Neural cell (in vitro differentiated cells): ENCODE data around the gene CAPN8. TPM values are rescaled to one million over a fixed set of nuclear protein-coding genes. Genes with fewer than 3 reads are reported as not detected.

Source experiments
- H2AFZ ChIP-seq: fragments of 200-600, 300-800 bp; sonication (generic), shearing (Covaris generic); 2 replicates; pipeline ENCODE4 v1.6.0; 2014; ENCODE audit warnings: low read depth, mild to moderate bottlenecking, antibody characterized with exemption, low read length, moderate library complexity
- H3F3A ChIP-seq: fragments of 200-600 bp; shearing (Covaris generic); 2 replicates; pipeline ENCODE4 v1.6.1; 2016; ENCODE audit warnings: mild to moderate bottlenecking, moderate library complexity, mixed read lengths, antibody characterized with exemption, low read length; ENCODE audit not compliant: insufficient read depth, poor library complexity, severe bottlenecking
- H3K27ac ChIP-seq: fragments of 200-600, 300-800 bp; sonication (generic), shearing (Covaris generic); 2 replicates; pipeline ENCODE4 v1.5.1; 2014; ENCODE audit warnings: mild to moderate bottlenecking, low read length, moderate library complexity
- H3K27me3 ChIP-seq: fragments of 300-800, 200-600 bp; sonication (generic), shearing (Covaris generic); 2 replicates; pipeline ENCODE4 v1.6.0; 2014; ENCODE audit warnings: mild to moderate bottlenecking, low read depth, low read length, moderate library complexity; ENCODE audit not compliant: insufficient read depth
- H3K36me3 ChIP-seq: fragments of 300-800, 200-600 bp; sonication (generic), shearing (Covaris generic); 2 replicates; pipeline ENCODE4 v1.5.1; 2014; ENCODE audit warnings: mild to moderate bottlenecking, antibody characterized with exemption, low read length, moderate library complexity; ENCODE audit not compliant: insufficient read depth
- H3K4me2 ChIP-seq: fragments of 300-800, 200-600 bp; sonication (generic), shearing (Covaris generic); 2 replicates; pipeline ENCODE4 v1.6.0; 2014; ENCODE audit warnings: mild to moderate bottlenecking, low read length
- H3K4me3 ChIP-seq: fragments of 300-800, 200-600 bp; sonication (generic), shearing (Covaris generic); 2 replicates; pipeline ENCODE4 v1.5.1; 2014; ENCODE audit warnings: mild to moderate bottlenecking, low read length, moderate library complexity
- H3K79me2 ChIP-seq: fragments of 200-600 bp; shearing (Covaris generic); replicated peaks from 2 replicates; pipeline ENCODE4 v1.6.0; 2014; ENCODE audit warnings: mild to moderate bottlenecking, low read length, moderate library complexity; ENCODE audit not compliant: insufficient read depth
- H3K9ac ChIP-seq: fragments of 300-800, 200-600 bp; sonication (generic), shearing (Covaris generic); 2 replicates; pipeline ENCODE4 v1.6.1; 2016; ENCODE audit warnings: mild to moderate bottlenecking, low read length, mixed read lengths
- H3K9me2 ChIP-seq: fragments of 200-600 bp; shearing (Covaris generic); 2 replicates; pipeline ENCODE4 v1.6.1; 2016; ENCODE audit warnings: mild to moderate bottlenecking, low read length, mixed read lengths; ENCODE audit not compliant: insufficient read depth
- H3K9me3 ChIP-seq: fragments of 200-600, 300-800 bp; sonication (generic), shearing (Covaris generic); 2 replicates; pipeline ENCODE4 v1.6.1; 2016; ENCODE audit warnings: mild to moderate bottlenecking, mixed run types, low read length, moderate library complexity, mixed read lengths
- H4K20me1 ChIP-seq: fragments of 200-600 bp; shearing (Covaris generic); 2 replicates; pipeline ENCODE4 v1.6.1; 2016; ENCODE audit warnings: mild to moderate bottlenecking, mixed run types; ENCODE audit not compliant: insufficient read depth
- CTCF ChIP-seq: fragments of 450-650 bp; IDR thresholded peaks from 2 replicates; pipeline ENCODE4 v1.5.1; 2014; ENCODE audit warnings: antibody characterized with exemption, mild to moderate bottlenecking, moderate library complexity; ENCODE audit not compliant: poor library complexity, severe bottlenecking
- EP300 ChIP-seq: fragments of 450-650 bp; conservative IDR thresholded peaks from 2 replicates; pipeline ENCODE4 v1.6.1; 2014; ENCODE audit warnings: antibody characterized with exemption, mild to moderate bottlenecking, moderate library complexity; ENCODE audit not compliant: poor library complexity, severe bottlenecking
- EZH2 ChIP-seq: fragments of 200-600, 300-800 bp; shearing (Covaris generic), sonication (generic); IDR thresholded peaks from 2 replicates; pipeline ENCODE4 v1.6.1; 2014; ENCODE audit warnings: antibody characterized with exemption, low read length, borderline replicate concordance, mild to moderate bottlenecking; ENCODE audit not compliant: insufficient read depth, poor library complexity, severe bottlenecking
- MXI1 ChIP-seq: fragments of 450-650 bp; conservative IDR thresholded peaks from 2 replicates; pipeline ENCODE4 v1.6.1; 2014; ENCODE audit warnings: antibody characterized with exemption, mild to moderate bottlenecking; ENCODE audit not compliant: poor library complexity, severe bottlenecking
- POLR2AphosphoS5 ChIP-seq: IDR thresholded peaks from 2 replicates; pipeline ENCODE4 v1.6.1; 2012
- RAD21 ChIP-seq: fragments of 450-650 bp; conservative IDR thresholded peaks from 2 replicates; pipeline ENCODE4 v1.6.1; 2014; ENCODE audit warnings: antibody characterized with exemption, mild to moderate bottlenecking, moderate library complexity
- REST ChIP-seq: IDR thresholded peaks from 2 replicates; pipeline ENCODE4 v1.6.1; 2012; ENCODE audit warnings: borderline replicate concordance
- SMC3 ChIP-seq: fragments of 450-650 bp; conservative IDR thresholded peaks from 2 replicates; pipeline ENCODE4 v1.6.1; 2014; ENCODE audit warnings: antibody characterized with exemption, mild to moderate bottlenecking, moderate library complexity; ENCODE audit not compliant: poor library complexity
- TAF1 ChIP-seq: IDR thresholded peaks from 2 replicates; pipeline ENCODE4 v1.6.1; 2012; ENCODE audit warnings: low read depth
- polyA plus RNA-seq: library from polyadenylated mRNA; depleted of rRNA; stranded (reverse); fragments of >200 nt; gene quantifications from 2 replicates; pipeline ENCODE4 v1.2.3, GENCODE V29; 2014

CAPN8 gene
- polyA plus RNA-seq, 1 donor from 2014 or later = not detected

GRCh38 chr1:223515421-223515820 is 150.1 kb downstream of the CAPN8 start:
- Histone ChIP-seq H3K36me3 (no peaks in the 10 kb centered on the region), H3F3A (no peaks in the 10 kb centered on the region), H3K79me2 (no peaks in the 10 kb centered on the region), H3K4me2 (no peak overlapping the region), H3K27me3 (no peaks in the 10 kb centered on the region), H3K4me3 (no peak overlapping the region), H3K9ac (no peak overlapping the region), H3K27ac (no peak overlapping the region), H3K9me2 (no peaks in the 10 kb centered on the region), H3K9me3 (no peaks in the 10 kb centered on the region), H4K20me1 (no peaks in the 10 kb centered on the region), H2AFZ (no peak overlapping the region)
- no peak for TF ChIP-seq TAF1
- no peak for TF ChIP-seq POLR2AphosphoS5
- TF ChIP-seq EZH2 = no peak
- TF ChIP-seq SMC3 = no peak
- TF ChIP-seq MXI1 = no peak
- no peak for TF ChIP-seq RAD21
- no peak for TF ChIP-seq CTCF

- no peak overlapping the region for H2AFZ ChIP-seq
- H3F3A ChIP-seq = no peaks in the 10 kb centered on the region
- no peak for TF ChIP-seq RAD21
- TF ChIP-seq SMC3 = no peak
- TF ChIP-seq EZH2 = no peak
- TF ChIP-seq MXI1 = no peak
- TF ChIP-seq POLR2AphosphoS5 = no peak
- TF ChIP-seq TAF1 = no peak
- TF ChIP-seq REST = no peak
- no peak for TF ChIP-seq CTCF
- TF ChIP-seq EP300 = no peak
- no peak overlapping the region for H3K4me3 ChIP-seq
- no peak overlapping the region for H3K4me2 ChIP-seq
- no peak overlapping the region for H3K27ac ChIP-seq
- H4K20me1 ChIP-seq = no peaks in the 10 kb centered on the region
- no peaks in the 10 kb centered on the region for H3K27me3 ChIP-seq
- H3K36me3 ChIP-seq = no peaks in the 10 kb centered on the region
- H3K9me3 ChIP-seq = no peaks in the 10 kb centered on the region
- H3K79me2 ChIP-seq = no peaks in the 10 kb centered on the region
- H3K9ac ChIP-seq = no peak overlapping the region
- H3K9me2 ChIP-seq = no peaks in the 10 kb centered on the region
Observed at GRCh38 chr1:223514644-223515043, 150.9 kb downstream of the CAPN8 start.
